Right lung (tissue), 5 donors: Measurements from ENCODE around the gene TRIM16. TPM values are rescaled to one million over a fixed set of nuclear protein-coding genes. Genes with fewer than 3 reads are reported as not detected.
A peak's percentile ranks its signal among the peaks of the same experiment; 100 is the strongest.
"Not testable (repeated sequence)": the region's sequence is repeated elsewhere in the genome, so short reads cannot be mapped to it uniquely, and the experiment has no call there.

ENCODE experiments used
- DNase-seq, 2 donors: peaks; one replicate each; pipeline ENCODE4 v3.0.0-alpha.2; 2013
- polyA plus RNA-seq, 5 donors: library from polyadenylated mRNA; unstranded; fragments of 120-200 nt; gene quantifications; one replicate each; pipeline versions ENCODE4 v1.2.1 to v1.2.3, GENCODE V29; 2013; ENCODE audit warnings: inconsistent platforms in 1 of 5, low replicate concordance in 1 of 5; ENCODE audit not compliant: insufficient read length in 5 of 5, insufficient read depth in 1 of 5

Gene TRIM16
- polyA plus RNA-seq, 5 donors: 23.5 to 34.9 (median 34.1) TPM

DNA sequence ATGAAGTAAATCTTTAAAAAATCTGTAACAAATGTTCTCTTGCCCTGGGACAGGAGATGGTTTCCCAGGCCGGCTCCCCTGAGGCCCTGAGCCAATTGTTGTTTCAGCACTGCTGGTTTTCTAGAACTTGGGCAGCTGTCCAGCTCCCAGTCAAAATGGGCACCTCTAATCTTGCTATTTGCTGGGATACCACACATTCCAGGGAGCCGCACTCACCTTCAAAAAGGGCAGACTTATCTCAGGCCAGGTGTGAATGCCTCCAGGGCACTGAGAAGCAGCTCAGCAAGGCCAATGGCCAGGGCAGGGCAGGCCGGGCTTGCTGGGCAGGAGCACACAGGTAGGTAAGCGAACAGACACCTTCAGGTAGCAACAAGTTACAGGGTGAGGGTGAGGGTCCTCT lies 24.4 kb downstream of the TRIM16 start:
- no peak for DNase-seq

DNA sequence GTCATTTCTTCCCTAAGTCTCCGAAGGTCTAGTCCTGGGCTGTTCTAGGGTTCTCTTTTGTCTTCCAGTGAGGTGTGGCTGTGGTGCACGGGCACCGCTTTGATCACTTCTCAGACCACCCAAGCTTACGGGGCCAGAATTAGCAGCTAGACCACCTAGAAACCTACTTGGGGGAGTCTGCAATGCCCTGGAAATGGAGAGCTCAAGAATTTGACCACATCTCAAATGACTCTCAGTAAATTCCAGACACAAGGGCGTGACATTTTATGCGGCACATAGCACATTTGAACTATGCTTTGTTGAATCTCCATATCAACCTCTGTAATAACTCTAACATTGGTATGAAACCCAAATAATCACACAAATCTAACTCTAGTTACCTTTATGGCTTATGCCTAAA lies 24.9 kb downstream of the TRIM16 start:
- DNase-seq: no peak

DNA sequence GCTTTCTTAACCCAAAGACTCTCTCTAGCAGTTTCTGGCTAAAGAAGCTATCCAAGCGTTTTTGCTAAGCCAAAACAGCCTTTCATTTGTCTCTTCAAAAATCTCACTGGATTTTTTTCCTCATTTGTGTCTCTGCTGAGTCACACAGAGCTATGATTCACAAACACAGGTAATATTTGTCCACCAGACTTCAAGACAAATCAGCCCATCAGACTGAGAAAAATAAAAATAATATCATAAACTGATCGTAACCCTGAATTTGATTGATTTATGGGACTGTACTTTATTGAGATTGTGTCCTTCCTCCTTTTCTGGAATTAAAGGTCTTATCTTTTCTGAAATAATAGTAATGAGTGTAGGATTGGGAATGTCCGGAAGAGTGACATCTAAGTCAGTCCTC lies 25.8 kb downstream of the TRIM16 start:
- no peak for DNase-seq

DNA sequence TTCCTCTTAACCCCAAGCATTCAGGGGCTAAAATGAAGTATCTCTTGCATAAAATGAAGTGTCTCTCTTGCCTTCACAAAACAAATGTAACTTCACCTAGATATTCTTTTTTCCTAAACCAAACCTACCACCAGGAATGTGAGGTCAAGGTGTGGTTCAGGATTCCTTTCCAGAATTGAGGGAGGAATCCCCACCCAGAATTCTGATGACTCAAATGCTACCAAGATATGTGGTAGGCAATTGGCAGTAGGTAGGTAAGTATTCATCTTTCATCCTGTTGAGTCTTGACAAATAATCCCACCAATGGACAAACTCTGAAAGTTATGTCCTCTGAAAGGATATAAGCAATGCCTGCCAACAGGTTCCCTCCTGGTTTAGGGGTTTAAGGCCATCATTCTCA lies 26.2 kb downstream of the TRIM16 start:
- no peak for DNase-seq

DNA sequence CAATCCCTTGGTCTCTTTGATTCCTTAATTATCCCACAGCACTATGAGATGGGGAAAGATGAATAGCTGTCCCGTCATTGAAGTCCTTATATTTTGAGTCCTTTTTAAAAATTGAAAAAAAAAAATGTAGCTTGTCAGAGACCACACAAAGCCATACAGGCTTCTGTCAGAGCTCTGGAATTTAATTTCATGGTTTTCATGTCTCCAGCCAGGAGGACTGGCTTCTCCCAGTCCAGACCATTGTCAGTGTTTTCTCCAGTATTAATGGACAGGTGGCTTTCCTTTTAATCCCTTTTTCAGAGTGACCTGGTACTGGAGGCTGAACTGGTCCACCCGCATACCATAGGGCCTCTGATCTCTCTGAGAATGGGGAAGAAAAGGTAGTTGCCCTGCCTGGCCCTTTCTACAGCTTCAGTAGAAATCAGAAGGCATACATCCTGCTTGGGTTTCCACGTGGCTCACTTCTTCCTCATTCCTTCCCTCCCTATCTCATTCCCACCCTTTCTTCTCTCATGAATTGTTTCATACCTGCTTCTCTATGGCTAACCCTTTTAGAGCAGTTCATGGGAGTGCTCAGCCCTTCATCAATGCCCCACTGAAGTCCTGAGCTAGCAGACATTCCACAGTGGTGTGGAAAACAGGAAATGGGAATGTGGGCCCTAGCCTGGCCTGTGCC lies 29.1 kb downstream of the TRIM16 start:
- DNase-seq: no peak

DNA sequence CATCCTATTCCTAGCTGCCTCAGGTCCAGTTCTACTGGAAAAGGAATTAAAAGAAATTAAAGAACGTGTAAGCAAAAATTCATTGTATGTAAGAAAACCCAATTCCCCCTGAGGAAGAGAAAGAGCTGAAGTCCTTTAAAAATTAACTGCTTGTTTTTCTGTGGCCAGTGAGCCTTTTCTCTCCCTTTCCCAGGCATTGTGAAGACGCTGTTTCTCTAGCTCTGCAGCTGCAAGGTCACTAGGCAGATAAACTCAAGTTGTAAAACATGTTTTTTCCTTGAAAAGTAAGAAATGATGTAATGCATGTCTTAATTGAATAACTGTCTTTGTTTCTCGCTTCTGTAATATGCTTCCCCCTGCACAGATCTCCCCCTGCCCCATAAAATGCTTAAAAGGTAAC lies 29.7 kb downstream of the TRIM16 start:
- not testable (repeated sequence) for DNase-seq

DNA sequence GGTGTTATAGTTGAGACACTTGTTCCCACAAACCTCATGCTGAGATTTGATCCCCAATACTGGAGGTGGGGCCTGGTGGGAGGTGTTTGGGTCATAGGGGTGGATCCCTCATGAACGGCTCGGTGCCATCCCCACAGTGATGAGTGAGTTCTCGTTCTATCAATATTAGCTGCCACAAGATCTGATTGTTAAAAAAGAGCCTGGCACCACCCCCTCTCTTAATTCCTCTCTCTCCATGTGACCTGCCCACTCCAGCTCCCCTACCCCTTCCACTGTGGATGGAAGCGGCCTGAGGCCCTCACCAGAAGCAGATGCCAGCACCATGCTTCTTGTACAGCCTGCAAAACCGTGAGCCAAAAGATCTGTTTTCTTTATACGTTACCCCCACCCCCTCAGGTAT lies 31.2 kb downstream of the TRIM16 start:
- no peak for DNase-seq

DNA sequence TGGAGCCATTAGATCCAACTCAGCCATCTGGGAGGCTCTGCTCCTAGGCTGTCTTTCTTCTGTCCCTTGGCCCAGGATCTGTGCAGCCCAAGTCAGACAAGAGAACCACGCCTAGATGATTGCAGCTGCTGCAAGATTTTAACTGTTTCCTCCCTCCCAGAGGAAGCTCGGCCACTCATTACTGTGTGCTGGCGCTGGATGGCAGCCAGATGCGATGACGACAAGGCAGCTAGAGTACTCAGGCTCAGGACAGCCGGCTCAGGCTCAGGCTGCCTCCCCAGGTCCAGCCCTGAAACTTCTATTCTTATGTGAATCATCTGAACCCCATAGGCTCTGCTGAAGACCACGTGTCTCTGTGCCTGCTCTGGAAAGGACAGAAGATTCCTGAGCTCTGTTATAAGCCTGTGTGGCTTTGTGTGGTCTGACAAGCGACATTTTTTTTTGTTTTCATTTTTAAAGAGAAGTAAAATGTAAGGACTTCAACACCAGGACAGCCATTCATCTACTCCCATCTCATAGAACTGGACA lies 32.5 kb downstream of the TRIM16 start:
- DNase-seq: peak; percentile 94 to 95

DNA sequence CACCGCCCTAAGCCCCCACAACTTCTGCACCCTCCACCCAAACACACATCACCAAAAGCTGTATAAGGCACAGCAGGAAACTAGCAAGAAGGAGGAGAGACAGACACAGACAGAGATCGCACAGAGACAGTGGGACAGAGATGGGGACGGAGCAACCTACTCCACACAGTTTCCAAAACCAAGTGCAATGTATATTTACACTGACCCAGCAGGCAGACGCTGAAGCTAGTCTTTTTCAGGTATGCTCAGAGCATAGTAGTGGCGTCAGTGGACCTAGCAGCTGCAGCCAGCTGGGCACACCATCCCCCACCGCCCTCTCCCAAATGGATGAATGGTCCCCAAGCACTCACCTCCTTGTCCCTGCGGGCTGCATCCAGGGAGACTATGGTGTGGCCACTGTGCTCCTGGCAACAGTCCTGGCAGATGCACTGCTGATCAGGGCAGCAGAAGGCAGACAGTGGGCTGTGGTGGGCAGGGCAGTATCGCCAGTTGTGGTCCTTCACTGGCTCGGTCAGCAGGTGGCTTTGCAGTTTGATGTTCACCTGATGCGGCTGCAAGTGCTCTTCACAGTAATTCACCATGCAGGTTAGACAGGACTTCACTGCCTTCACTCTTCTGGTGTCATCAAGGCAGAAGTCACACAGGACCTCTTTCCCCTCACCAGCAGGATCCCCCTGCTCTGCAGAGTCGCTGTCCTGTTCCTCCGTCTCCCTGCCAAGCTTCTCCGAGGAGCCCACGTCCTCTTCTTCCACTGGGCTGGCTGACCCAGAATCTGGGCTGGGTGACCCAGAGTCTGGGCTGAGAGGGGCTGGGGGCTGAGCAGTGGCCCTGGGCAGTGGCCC lies 33.1 kb downstream of the TRIM16 start:
- DNase-seq: peak in 1 of 2 donors; percentile 34

DNA sequence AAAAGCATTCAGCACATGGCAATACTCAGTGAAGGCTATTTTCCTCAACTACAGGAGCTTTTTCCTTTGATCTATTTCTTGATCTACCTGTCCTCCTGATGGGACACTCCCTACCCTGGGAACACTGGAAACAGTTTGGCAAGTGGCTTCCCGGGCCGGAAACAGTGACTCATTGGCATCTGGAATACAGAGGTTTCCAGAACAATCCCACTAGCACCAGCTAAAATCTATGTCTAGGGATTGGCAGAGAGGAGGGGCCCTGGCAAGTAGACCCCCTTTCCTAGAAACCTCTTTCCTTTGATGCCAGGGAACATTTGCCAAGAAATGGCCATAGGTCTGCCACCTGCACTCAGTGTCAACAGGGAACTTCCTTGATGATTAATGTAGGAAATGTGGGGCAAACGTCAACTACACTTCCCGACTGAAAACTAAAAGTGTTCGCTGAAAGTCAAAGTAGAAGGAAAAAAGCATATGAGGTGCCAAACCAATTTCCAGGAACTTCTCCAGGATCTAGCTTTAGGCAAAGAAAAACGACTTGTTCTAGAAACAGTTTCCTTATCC lies 34.2 kb downstream of the TRIM16 start:
- DNase-seq: peak in 1 of 2 donors; percentile 32

DNA sequence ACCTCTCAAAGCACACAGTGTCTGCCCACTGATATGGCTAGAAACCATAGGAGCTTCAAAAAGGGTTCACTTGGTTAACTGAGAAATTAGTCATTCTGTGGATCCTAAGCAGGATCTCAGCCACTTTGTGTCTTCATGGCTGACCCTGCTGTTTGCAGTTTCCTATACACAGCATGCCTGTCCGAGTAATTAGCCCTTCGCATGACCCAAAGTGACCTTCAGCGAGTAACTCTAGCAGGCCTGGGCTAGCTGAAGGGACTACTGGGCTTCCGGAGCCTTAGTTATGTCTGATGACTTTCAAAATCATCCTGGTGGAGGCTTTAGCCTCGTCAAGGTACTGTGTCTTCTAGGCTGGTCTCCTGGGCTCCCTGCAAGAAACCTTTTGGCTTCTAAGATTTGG lies 35.7 kb downstream of the TRIM16 start:
- no peak for DNase-seq

DNA sequence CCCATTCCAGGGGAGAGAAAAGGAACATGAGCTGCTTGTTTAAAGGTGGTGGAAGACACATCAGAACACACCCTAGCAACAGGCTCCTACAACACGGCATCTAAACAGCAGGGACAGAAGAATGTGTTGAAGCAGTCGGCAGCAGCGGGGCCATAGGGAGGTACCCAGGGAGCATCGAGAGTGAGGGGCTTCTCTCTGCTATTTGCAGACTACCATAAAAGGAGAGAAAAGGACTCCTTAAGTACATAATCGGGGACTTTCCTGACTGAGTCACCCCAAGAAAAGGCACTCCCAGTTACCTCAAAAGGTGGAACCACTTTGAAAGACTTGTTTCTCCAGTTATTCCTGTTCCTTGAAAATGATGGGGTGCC lies 38.2 kb downstream of the TRIM16 start:
- not testable (repeated sequence) for DNase-seq

DNA sequence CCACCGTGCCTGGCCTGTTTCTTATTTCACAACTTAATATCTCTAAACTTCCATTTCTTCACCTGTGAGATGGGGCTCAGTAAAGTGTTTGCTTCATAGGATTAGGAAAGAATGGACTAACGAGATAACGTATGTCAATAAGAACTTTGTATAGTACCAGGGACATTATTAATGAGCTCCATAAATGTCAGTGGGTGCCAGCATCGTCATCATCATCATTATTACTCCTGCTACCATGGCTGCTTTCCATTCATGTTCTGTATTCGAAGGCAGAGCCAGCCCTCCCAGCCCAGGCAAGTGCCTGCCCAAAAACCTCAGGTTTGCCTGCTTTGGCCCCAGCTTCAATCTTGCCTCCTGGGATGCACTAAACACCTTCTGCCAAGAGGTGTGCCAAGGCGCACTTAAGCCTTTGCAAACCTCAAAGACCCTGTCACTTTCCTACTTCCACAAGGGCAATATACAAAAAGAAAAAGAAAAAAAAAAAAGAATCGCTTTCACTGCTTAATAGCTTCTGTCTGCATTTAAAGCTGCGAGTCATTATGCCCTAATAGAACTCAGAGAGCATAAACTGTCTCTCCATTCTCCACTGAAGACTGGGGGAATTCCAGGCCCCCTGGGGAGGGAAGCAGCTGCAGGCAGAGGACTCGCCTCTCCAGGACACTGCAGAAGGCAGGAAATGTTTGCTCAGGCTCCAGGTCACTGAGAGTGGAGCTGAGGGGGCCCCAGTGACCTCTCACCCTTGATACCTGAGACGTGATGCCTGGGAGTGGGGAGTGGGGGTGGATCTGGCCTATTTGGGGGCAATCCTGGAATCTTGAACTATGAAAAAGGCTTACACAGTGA lies 38.8 kb downstream of the TRIM16 start:
- DNase-seq: not testable (repeated sequence)

DNA sequence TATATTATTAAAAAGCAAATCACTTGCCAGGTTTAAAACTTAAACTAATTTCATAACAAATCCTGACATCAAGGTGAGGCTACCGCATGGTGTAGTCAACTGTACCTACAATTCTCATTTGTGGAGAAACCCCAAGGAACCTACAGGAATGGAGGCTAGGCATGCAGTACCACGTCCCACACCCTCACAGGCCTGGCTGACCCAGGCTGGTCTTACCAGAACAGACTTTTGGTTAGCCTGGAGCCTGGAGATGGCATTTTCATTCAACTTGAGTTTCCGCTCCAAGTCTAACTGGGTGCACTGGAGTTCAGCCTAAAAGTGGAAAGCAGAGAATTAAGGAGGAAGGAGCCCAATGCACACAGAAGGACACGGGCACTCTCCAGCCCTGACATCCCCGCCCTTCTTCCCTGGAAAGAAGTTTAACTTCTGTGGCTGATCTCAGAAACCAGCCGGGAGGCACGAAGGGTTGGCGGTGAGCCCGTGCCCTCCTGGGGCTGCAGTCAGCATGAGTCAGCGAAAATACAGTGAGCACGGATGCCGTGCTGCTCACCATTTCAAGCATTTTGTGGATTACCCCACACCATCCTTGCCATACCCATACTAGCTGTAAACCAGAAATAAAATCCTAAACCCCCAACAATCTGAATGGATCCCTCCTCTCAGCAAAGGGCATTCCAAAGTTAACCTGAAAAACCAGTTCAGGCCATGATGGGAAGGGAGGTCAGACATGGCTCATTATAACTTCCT lies 41.4 kb downstream of the TRIM16 start:
- DNase-seq: not testable (repeated sequence)

DNA sequence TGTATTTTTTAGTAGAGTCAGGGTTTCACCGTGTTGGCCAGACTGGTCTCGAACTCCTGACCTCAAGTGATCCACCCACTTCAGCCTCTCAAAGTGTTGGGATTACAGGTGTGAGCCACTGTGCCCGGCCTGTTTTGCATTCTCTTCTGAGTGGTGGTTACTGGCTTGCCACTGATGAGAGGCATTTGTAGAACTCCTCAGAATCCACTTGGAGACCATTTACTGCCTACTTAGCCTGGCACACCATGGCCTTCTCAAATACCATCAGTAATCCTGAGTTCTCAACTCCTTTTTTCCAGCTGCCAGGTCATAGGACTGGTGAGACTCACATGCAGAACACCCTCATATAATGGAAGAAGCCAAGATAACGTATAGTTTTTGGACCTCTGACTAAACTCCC lies 42.1 kb downstream of the TRIM16 start:
- not testable (repeated sequence) for DNase-seq

DNA sequence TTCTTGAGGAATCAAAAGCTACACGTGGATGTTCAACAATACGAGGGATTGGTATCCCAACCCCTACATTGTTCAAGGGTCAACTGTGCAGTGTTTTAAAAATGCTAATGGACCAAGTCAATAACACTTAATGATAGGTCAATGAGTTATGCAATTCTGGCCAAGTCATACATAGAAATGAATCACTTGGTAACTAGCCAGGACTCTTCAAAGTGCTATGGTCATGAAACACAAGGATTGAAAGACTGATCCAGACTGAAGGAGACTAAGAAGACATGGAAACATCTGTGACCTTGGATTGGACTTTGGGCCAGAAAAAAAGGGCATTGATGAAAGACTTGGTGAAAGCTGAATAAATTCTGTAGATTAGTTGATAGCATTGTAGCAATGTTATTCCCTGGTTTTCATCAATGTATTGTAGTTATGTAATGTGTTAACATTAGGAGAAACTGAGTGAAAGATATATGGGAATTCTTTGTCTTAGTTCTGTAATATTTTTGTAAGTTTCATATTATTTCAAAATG lies 53.1 kb downstream of the TRIM16 start:
- DNase-seq: not testable (repeated sequence)

DNA sequence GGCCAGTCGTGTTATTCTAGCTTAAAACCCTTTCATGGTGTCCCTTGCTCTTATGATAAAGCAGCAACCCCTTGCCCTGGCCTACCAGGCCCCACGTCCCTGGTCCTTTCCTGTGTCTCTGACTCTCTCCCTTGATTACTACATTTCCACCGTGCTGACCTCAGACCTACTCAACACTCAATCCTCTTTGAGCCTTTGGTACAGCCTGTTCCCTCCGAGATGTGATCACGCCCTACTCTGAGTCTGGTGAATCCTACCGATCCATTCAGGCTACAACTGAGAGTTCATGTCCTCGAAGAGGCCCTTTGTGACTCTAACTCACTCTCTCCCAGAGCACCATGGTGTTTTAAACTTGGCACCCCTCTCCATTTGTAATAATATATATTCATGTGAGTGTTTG lies 54.1 kb downstream of the TRIM16 start:
- DNase-seq: not testable (repeated sequence)

DNA sequence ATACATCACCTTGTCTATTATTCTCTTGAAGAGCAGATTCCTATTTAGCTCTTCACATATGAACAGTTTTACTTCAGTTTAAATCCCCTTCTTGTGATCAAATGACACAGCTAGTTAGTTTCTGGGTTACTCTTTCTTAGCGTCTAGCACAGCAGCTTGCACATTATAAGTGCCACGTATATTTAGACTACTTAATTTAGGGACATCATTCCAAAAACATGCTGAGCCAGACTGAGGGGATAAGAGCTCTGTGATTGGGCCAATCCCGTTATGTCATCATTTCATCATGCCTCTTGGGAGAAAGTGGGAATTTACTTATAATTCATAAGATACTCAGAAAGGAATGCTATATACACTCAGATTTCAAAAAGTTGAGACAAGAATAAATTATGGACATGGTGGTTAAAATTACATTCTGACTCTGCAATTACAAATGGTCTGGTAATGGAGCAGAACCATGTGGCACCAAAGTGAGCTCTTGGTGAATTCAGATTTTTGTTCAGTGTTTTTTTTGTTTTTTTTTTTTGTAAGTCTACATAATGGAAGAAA lies 60.4 kb downstream of the TRIM16 start:
- not testable (repeated sequence) for DNase-seq

DNA sequence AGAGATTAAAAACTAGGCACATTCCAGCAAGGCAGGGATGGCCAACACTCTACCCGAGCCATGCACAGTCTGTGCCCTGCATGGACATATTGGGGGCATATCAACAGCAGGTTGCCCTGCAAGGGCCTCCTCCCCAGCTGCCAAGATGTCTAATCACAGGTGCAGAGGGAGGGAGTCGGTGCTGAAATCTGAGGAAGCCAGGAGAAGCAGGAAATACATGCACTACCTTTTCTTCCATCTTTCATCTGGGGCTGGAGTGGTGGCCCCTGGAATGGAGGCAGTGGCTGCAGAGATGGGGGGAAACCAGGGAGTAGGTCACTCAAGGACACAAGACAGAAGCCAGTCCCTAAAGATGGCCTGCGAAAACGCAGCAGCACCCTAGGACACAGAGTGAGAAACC lies 60.9 kb downstream of the TRIM16 start:
- DNase-seq: not testable (repeated sequence)

DNA sequence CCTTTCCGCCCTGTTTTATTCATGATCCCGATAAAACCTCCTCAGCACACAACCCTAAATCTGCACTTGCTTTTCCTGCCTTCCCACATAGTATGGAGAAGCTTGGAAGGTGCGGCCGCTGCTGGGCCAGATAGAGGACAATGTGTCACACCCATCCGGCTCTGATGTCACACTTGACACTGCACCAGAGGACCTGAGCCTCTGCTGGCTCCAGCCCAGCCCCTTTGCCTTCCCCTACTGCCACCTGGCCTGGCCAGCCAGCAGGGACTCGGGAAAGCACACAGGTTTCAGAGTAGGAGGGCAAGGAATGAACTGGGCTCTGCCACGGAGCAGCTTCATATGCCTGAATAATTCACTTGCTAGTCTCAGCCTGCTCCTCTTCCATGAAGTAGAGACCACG lies 62.0 kb downstream of the TRIM16 start:
- not testable (repeated sequence) for DNase-seq
